ENCODE data around the gene GALNS.

GRCh38 chr16:88793251-88793954, 63.3 kb downstream of the GALNS start:
- TF ChIP-seq CTCF (conservative IDR thresholded peaks at IDR 0.05; ENCODE audit: low read depth, low read length) (no peak), POLR2A (IDR thresholded peaks at IDR 0.05; ENCODE audit: low read depth, low read length) (no peak), RFX5 (IDR thresholded peaks at IDR 0.05; ENCODE audit: low read depth, low read length) (no peak), NFE2L2 (IDR thresholded peaks at IDR 0.05; ENCODE audit: low read depth, low read length) (no peak), FOS (IDR thresholded peaks at IDR 0.05; ENCODE audit: low read depth, low read length) (no peak), CEBPB (IDR thresholded peaks at IDR 0.05; ENCODE audit: low read depth, low read length) (no peak), SMC3 (IDR thresholded peaks at IDR 0.05; ENCODE audit: low read depth, low read length) (no peak), ELK1 (IDR thresholded peaks at IDR 0.05; ENCODE audit: borderline replicate concordance, low read depth, low read length) (no peak), MAZ (IDR thresholded peaks at IDR 0.05; ENCODE audit: borderline replicate concordance, low read depth, low read length) (no peak), BHLHE40 (IDR thresholded peaks at IDR 0.05; ENCODE audit: low read depth, low read length) (no peak)

Data from IMR-90 (cell line).